Loucy (cell line): Measurements from ENCODE around the gene PSEN2.

Source experiments
- CTCF ChIP-seq: fragments of 200-600 bp; sonication (generic); conservative IDR thresholded peaks from 2 replicates; pipeline ENCODE4 v1.5.1; 2014; ENCODE audit warnings: mild to moderate bottlenecking, antibody characterized with exemption, low read length
- EZH2phosphoT487 ChIP-seq: fragments of 200-600 bp; IDR thresholded peaks from 2 replicates; pipeline ENCODE4 v1.6.1; 2018; ENCODE audit warnings: antibody characterized with exemption, mild to moderate bottlenecking, moderate library complexity, borderline replicate concordance

- TF ChIP-seq CTCF (no peak), EZH2phosphoT487 (no peak)
These were observed 3.6 kb downstream of the PSEN2 start for GRCh38 chr1:226873771-226874578.
